HG03457 (cell line): ENCODE results near the gene COX11.

ENCODE experiments used
- ATAC-seq: cut with Tn5 transposase; IDR thresholded peaks from one replicate; pipeline ENCODE4 v1.9.1; 2021; ENCODE audit warnings: moderate number of reproducible peaks; ENCODE audit not compliant: unreplicated experiment

Gene COX11

DNA sequence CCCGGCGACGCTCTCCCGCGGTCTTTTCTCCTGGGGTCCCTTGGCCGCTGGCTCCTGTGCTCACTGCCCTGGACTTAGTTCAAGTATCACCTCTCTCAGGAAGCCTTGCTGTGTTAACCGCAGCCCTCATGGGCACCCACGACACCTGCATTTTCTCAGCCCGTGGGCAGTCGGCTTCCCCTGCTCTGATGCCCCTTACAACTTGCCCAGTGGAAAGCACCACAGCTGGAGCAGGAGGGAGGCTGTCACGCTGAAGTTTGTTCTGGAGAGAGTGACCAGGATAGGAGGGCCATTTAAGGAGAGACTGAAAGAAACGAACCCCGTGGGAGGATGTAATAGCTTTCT lies 506 bp upstream of the COX11 start:
- ATAC-seq, result peak; percentile 18

DNA sequence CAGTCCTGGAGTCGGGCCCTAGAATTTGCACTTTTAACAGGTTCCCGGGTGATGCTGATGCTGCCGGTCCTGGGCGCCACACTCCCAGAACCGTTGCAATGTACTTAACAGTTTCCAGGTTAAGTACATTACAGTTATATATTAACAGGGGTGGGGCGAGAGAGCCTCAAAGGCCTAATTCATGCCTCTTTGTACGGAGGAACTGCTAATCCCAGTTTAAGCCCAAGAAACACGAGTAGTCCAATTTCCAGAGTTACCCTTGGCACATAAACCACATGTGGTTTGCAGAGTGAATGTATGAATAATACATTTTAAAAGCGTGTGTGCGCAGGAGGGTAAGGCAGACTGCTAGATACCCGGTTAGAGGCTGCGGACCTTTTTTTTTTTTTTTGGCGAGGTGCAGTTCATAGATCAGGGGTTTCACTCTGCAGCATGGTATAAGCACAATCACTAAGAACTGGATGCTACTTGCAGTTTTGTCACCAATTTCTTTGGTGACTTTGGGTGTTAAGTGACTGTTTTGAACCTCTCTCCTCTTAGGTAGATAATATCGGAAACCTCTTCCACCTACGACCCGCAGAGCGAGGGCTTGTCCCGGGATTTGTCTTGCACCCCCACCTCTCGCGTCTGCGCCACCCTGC lies 713 bp downstream of the COX11 start:
- ATAC-seq, result peak; percentile 15

- ATAC-seq, result no peak
Measured at GRCh38 chr17:54956791-54957190, 11.7 kb downstream of the COX11 start.

GRCh38 chr17:54951286-54951685 lies 17.2 kb downstream of the COX11 start:
- ATAC-seq, result no peak

GRCh38 chr17:54950116-54950515 lies 18.3 kb downstream of the COX11 start:
- ATAC-seq, result no peak

DNA sequence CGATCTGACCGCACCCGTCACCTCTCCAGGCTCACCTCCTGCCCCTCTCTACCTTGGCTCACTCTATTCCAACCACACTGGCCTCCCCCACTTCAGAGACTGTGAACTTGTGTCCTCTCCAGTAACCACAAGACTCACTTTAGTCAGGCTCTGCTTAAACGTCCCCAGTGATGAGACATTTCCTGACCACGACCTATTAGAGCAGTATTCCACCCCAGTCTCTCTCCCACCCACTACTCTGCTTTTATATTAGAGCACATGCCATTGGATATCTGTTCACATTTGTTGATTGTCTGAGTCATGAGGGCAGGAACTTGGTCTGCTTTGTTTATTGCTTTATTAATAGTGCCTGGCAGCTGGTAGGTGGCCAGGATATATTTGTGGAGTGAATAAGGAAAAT lies 20.1 kb downstream of the COX11 start:
- ATAC-seq, result no peak

- ATAC-seq, result no peak
Measured at GRCh38 chr17:54947396-54947795, 21.1 kb downstream of the COX11 start.

- ATAC-seq, result no peak
Measured at GRCh38 chr17:54945671-54946070, 22.8 kb downstream of the COX11 start.

GRCh38 chr17:54945231-54945630 lies 23.2 kb downstream of the COX11 start:
- ATAC-seq, result no peak

- ATAC-seq, result no peak
Measured at GRCh38 chr17:54944796-54945195, 23.7 kb downstream of the COX11 start.

DNA sequence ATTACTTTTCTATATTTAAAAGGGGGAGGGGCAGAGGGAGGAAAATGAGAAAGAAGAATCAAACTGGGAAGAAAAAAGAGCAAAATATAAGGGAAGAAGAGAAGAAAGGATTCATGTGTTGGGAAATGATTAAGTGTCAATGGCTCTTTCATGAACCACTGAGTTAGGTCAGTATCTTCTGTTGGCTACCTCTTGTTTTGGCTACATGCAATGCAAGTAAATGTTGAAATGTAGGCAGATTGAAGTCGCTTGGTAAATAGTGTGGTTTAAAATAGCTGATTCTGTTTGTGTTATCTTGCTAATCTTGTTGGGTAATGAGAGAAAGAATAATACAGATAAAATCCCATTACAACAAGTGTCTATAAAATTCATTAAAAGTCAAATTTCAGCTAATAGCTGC lies 27.2 kb downstream of the COX11 start:
- no peak for ATAC-seq

DNA sequence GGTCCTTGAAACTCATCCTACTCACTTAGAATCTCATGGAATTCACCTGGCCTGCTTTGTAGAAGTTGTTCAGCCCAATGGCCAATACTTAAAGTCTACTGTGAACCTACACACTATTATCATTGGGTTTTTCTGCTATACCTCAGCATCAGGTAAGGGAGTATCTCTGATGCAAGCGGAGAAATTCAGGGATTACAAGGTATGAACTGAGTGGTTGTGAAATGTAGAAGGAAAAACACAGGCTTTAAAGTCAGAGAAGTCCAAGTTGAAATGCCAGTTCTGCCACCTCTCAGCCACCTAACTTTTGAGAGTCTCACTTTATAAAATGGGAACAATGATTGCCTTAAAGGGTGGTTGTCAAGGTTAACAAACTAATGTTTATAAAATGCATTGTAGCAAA lies 31.0 kb downstream of the COX11 start:
- no peak for ATAC-seq

- no peak for ATAC-seq
Measured at GRCh38 chr17:54937018-54937417, 31.4 kb downstream of the COX11 start.

GRCh38 chr17:54935471-54935870 lies 33.0 kb downstream of the COX11 start:
- ATAC-seq, result no peak

DNA sequence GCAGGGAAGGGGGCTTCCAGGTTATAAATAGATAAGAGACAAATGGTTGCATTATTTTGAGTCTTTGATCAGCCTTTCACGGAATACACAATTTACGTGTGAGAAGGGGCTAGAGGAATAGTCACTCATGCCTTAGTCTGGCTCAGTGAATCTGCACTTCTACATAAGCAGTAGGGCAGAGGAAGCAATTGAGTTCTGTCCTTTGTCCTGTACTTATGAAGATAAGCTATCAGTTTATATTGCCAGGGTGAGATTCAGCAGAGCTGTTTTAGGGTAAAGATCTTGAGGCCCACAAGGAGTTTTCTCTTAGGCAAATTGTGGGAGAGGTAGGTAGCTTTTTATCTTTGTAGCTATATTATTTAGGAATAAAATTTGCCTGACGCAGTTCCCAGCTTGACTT lies 34.5 kb downstream of the COX11 start:
- no peak for ATAC-seq

GRCh38 chr17:54932711-54933110 lies 35.7 kb downstream of the COX11 start:
- ATAC-seq, result no peak

- no peak for ATAC-seq
Measured at GRCh38 chr17:54927525-54927924, 40.9 kb downstream of the COX11 start.

- no peak for ATAC-seq
Measured at GRCh38 chr17:54924405-54924804, 44.0 kb downstream of the COX11 start.

DNA sequence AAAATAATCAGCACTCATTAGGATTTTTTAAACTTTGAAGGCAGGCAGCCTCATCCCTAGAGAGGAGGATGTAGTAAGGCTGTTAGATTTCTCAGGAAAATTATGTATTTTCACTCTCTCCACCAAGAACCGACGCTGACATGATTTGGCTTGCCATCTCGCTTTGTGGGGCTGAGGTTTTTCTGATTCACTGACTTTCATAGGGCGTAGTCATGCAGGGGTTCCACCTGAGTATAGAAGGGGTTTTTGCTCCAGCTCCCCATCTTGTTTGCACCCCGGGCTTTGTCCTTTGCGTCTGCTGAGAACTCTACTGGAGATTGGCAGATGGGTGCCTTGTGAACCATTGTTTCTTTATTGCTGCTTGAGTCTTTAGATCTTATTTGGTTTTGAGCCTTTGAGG lies 47.6 kb downstream of the COX11 start:
- ATAC-seq, result peak; percentile 61

DNA sequence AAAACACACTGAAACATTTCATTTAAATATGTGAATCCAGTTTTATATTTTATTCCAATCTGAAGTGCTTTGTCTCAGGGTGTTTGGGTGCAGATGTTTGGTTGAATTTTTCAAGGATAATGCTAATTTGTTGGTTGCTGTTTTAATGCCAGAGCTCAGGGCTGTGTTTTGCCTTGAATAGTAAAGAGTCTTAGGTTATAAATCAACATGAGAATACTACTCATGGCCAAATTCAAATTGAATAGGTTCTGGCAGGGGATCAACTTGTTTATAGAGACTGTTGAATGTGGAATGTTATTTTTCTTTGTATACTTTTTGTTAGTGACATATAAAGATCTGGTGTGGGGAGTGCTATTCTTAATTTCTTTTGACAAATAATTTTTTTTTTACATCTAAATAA lies 49.0 kb downstream of the COX11 start:
- no peak for ATAC-seq

- no peak for ATAC-seq
Measured at GRCh38 chr17:54916721-54917120, 51.7 kb downstream of the COX11 start.
